Measurements from ENCODE around the gene COG2.

DNA sequence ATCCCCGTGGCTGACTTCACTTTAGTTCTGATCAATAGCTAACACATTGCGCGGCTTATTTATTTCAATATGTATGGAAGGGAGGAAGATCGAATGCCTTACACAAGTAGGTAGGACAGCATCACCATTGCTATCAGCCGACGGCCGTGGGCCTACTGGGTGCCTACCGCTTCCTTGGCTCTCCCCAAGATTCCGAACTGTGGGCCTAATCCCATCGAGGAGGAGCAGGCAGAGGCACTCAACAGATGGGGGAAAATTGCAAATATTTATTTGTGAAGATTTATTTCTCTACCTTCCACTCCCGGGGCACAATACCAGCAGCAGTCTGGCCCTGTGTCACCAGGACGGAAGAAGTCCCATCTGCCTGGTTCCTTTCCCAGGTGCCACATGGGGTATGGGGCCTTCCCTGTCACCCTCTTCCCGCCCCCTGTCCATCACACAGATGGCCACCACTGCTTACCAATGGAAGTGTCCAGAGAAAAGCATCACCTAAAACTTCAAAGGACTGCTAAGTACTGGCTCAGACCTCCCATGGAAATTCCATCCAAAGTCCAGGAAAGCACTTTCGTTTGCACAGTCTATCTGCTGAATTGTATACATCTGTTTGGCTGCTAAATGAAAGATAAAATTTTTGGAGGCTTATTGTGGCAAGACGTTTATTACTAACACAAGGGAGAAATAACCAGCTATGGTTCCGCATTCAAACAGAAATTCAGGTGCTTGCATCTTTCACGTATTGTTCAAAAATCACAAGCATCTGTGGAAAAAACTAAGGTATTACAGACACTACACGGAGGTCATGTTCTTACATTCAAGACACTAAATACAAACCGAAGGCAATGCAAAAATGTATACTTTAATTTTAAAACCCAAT, 59.9 kb downstream of the COG2 start:
- TF ChIP-seq, protein P1, sequence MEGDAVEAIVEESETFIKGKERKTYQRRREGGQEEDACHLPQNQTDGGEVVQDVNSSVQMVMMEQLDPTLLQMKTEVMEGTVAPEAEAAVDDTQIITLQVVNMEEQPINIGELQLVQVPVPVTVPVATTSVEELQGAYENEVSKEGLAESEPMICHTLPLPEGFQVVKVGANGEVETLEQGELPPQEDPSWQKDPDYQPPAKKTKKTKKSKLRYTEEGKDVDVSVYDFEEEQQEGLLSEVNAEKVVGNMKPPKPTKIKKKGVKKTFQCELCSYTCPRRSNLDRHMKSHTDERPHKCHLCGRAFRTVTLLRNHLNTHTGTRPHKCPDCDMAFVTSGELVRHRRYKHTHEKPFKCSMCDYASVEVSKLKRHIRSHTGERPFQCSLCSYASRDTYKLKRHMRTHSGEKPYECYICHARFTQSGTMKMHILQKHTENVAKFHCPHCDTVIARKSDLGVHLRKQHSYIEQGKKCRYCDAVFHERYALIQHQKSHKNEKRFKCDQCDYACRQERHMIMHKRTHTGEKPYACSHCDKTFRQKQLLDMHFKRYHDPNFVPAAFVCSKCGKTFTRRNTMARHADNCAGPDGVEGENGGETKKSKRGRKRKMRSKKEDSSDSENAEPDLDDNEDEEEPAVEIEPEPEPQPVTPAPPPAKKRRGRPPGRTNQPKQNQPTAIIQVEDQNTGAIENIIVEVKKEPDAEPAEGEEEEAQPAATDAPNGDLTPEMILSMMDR (IDR thresholded peaks at IDR 0.05) = no peak
- no peak for TF ChIP-seq POLR2A (IDR thresholded peaks at IDR 0.05)

Data from tibial nerve (tissue), 3 donors.